HG03460 (cell line): ENCODE measurements around the gene SEBOX.

Source experiments
- ATAC-seq: cut with Tn5 transposase; IDR thresholded peaks from one replicate; pipeline ENCODE4 v1.9.1; 2021; ENCODE audit not compliant: unreplicated experiment

SEBOX gene, protein sequence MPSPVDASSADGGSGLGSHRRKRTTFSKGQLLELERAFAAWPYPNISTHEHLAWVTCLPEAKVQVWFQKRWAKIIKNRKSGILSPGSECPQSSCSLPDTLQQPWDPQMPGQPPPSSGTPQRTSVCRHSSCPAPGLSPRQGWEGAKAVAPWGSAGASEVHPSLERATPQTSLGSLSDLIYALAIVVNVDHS

DNA sequence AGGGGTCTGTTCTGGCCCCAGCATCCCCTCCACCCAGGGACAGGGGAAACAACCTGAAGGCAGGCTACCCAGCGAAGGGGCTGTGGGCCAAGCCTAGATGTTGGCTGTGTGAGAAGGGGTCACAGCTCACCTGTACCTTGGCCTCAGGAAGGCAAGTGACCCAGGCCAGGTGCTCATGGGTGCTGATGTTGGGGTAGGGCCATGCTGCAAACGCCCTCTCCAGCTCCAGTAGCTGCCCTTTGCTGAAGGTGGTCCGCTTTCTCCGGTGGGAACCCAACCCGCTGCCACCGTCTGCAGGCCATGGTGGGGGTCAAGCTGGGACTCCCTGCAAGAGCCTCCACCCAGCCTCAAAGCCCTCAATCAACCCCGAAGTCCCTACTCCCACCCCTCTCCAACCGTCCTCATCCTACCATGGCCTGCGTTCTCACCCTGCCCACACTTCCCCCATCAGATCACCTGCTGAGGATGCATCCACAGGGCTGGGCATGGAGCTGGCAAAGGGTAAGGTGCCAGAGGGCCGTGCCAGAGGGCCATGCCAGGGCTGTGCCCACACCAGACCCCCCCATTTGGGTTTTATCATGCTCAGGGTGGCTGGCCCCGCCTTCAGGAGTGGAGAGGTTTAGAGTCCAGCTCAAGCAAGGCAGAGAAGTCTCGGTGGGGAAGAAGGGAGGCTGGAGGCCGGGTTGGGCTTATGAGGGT, at the start of gene SEBOX:
Gene SEBOX (minus strand): TSS at position 535 of the 699 bp plus-strand sequence. CDS start 48 bp downstream, at position 487.
- no peak for ATAC-seq

DNA sequence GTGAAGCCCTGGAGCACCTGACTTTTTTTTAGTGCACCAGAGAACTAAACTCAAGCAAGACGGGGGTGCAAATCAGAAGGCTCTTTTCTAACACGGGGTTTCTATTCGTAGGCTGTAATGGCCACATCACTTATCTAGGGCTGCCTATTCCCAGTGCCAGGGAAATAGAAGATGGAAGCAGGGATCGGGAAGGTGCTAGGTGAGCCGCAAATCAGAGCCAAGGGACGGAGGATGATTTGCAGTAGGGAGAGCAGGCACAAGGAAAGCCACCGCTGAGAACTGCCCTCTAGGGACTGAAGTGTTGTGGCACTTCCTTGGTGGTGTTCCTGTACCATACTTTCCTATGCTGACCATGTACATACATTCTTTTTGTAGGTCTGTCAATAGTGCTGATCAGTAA, 48.8 kb upstream of the SEBOX start:
- ATAC-seq = no peak

DNA sequence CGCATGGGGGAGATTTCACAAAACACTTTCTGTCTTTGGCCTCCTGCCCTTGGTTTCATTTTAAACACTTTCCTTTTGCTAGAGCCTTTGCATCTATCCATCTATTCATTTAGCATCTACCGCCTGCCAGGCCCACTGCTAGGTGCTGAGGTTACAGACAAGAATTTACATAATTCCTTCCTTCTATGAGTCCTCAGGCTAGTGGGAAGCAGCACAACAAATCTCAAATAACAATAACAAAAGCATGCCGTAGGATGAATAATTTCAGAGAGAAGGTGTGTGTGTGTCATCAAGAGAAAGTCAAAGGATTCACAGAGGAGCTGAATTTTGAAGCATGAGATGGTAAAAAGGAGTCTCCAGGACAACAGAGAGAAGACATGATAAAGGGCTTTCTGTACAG, 47.1 kb upstream of the SEBOX start:
- ATAC-seq = no peak

DNA sequence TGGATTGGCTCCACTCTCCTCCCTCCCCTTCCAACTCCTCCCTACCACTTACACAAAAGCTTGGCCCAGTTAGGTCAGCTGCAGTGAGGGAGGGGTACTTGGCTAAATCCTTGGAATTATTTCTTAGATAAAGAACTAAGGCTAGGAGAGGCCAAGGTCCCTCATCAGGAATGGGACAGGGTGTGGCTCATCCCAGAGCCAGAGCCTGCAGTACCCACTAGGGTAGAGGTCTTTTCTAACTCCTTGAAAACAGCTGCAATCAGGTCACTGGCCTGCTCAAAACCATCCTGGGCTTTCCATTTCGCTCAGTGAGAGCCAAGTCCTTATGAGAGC, 42.9 kb upstream of the SEBOX start:
- no peak for ATAC-seq

DNA sequence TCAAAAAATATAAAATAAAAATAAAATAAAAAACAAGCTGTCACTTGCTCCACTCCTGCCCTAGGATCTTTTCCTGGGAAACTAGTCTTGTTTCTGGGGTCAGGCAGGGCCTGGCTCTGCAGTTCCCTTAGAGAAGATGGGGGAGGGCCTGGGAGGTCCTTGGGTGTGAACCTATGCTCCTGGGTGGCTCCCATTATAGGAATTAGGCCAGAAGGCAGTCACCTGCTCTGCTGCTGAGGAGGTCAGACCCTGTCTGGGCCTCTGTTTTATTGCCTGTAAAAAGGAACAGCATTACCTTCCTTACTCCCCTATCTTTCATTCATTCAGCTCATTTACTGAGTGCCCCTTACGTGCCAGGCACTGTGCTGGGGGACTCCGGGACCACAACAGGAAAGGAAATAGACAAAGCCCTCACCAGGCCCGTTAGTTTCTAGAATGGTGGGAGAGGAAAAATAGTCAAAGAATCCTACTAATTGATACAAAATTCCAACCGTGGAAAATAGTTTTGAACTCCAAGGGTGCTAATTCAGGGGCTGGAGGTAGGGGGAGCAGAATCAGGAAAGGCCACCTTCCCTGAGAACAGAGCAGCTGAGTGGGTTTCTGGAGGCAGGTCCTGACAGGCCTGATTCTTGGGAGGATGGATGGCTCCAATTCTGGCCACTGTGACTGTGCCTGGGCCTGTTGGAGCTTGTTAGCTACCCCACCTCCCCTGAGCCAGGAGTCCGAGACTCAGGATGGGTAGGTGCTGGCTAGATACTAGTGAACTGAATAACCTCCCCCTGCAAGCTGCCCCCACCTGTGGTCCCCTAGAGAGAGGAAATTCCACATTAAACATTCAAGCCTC, 42.4 kb upstream of the SEBOX start:
- ATAC-seq = no peak

DNA sequence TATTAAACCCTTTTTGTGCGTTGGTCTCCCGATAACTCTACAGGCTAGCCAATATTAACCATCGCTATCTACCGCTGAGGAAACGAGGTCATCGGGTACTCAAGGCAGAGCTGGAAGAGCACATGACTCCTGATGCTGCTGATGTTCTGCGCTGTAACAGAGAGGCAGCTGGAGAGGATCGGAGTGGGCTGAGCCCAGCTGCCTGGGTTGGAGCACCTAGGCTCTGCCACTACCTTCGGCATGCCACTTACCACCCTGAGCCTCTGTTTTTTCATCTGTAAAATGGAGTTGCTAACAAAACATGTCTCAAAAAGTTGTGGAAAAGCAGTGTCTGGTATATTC, 41.4 kb upstream of the SEBOX start:
- ATAC-seq = no peak

DNA sequence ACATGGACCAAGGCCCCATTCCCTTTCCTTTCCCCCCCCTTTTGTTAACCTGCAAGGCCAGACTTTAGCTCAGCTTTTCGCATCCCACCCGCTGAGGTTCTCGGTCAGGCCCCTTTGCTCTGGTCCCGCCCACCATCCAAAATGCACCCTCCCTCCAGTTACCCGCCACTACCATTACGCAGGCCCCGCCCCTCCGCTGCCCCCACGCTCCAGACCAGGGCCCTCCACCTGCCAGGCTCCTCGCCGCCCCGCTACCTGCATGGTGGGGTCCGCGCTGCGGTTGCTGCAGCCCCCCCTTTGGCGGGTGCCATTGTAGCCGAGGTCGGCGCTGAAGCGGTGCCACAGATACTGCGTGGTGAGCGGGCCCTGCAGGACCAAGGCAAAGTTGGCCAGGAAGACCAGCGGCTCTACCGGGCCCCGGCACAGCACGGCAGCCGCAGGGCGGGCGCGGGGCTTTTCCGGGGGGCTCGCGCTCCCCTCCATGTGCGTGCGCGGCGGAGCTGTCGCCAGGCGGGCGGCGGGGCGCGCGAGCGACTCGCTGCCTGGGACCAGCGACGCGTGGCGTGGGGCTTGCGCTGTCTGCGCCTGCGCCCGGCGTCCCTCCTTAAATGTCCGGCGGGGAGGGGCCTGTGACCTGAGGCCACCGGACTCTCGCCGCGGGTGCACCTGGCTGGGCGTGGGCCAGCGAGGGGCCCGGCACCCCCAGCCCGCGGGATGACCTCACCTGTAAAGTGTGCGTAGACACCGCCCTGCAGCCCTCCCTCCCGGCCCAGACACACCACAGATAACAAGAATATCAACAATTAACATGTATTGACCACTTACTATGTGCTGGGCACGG, 40.9 kb upstream of the SEBOX start, which contains the start of gene SLC46A1:
Gene SLC46A1 (minus strand): TSS at position 581 of the 841 bp plus-strand sequence. CDS start 98 bp downstream, at position 483.
- peak; percentile 73 for ATAC-seq

DNA sequence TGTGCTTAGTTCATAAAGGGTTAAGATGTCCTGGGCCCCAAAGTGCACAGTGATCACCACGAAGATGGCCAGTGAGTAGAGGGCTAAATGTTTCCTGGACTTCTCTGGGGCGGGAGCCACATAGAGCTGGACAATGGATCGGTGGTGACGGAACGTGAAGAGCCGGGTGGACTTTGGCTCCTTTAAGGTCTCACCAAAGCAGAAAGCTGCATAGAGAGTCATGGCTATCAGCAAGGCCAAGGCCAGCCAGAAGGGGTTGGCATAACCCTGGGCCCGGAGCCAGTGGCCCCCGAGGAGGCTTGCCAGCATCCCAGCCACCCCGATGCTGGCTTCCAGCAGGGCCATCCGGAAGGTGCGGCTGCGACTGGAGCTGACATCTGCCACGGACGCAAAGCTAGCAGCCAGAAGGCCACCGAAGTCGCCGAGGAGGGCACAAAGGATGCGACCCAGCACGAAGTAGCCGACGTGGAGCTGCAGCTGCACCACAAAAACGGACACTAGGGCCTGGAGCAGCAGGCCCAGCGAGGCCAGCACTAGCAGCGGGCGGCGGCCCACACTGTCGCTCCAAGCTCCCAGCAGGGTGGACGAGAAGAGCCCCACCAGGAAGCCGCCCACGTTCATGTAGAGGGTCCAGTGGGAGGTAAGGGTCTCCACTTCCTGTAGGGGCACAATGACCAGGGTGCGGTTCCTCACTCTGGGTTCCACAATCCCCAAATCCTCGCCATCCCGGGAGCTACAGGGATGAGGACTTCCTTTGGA, 40.0 kb upstream of the SEBOX start:
- ATAC-seq = no peak

DNA sequence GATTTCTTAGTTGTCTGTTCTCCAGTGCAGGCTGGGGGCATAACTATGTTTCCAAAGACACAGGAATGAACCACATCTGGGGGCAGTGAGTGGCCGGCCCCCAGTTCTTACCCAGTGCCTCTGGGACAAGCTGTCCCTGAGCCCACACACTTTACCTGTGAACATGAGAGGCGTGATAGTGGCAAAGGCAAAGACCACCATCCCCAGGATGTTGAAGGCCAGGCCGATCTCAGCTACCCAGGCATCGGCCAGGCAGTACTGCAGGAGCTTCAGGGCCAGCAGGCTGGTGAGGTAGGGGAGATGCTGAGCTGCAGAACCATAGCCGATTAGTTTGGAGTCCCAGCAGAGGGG, 39.4 kb upstream of the SEBOX start:
- ATAC-seq = no peak

DNA sequence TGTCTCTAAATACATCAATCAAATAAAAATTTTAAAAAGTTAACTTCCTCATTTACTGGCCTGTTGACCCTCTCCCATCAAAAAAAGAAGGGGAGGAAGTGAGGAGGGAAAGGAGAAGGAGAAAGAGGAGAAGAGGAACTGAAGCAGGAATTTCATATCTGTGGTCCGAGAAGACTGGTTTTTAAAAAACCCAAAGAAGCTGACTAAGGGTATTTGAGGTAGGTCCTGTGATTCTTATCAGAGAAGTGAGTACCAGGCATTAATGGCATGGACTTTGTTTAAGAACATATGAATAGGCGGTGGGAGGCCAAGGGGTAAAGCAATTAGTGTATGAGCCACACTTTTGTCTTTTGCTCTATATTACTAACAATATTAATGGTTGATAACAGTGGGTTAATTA, 39.0 kb upstream of the SEBOX start:
- ATAC-seq = no peak

DNA sequence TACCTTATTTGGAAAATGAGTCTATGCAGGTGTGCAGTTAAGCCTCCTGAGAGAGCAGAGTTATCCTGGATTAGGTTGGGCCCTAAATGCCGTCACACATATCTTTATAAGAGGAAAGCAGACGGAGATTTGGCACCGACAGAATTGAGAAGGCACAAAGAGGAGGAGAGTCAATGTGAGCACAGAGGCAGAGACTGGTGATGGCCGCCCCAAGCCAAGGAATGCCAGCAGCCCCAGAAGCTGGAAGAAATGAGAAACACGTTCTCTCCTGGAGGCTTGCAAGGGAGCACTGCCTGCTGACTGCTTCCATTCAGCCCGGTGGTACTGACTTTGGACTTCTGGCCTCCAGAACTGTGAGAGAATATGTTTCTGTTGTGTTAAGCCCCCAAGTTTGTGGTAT, 37.8 kb upstream of the SEBOX start:
- no peak for ATAC-seq

DNA sequence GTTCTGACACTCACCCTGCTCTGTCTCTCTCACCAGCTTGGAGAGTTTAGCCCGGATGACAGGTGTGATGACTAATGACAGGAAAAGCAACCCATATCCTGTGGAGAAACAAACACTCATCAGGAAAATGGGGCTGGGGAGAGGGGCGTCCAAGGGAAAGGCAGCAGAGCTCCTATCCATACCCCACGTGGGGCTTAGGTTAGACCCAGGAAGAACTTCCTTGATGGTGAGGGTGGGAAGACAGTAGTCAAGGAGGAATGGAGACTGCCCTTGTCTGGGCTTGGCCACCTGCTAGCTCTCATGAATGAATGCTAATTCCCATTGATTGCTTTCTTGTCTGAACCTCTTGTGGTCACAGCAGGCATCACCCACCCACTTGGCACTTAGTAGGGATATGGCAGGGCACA, 37.2 kb upstream of the SEBOX start:
- ATAC-seq = no peak

DNA sequence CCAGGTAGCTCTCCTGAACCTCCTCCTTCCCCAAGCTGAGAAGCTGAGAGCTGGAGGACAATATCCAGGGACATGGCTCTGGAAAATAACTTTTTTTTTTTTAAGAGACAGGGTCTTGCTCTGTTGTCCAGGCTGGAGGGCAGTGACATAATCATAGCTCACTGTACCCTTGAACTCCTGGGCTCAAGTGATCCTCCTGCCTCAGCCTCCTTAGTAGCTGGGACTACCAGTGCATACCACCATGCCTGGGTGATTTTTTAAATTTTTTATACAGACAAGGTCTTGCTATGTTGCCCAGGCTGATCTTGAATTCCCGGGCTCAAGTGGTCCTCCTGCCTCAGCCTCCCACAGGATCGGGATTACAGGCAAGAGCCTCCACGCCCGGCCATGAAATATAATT, 34.8 kb upstream of the SEBOX start:
- no peak for ATAC-seq

DNA sequence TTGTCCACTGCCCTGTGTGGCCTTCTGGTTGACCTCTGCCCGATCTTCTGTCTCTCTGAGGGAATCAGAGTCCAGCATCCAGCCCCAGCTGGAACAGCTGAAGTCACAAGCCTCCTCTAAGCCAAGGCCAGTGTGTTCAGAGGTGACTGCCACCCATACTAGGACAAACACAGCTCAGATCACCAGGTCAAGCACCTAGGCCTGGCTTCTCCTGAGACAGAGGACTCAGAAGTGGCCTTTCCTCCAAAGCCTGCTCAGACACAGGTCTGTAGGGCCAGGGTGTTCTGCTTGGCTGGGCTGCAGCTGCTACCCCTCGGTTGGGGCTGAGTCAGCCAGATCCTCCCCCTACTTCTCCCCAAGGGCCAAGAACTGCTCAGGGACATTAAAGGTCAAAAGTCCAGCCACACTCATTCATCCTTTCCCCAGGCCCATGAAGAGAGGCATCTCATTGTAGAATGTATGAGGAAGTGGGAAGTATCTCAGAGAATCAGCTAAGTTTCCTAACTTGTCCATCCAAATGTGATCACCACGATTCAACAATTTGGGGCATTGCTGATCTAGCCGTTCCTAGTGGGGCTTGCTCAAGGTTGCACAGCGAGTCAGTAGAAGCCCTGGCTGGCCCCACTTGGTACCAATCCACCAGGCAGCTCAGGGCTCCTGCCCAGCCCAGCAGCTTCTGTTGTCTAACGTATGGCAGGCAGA, 33.4 kb upstream of the SEBOX start:
- no peak for ATAC-seq

DNA sequence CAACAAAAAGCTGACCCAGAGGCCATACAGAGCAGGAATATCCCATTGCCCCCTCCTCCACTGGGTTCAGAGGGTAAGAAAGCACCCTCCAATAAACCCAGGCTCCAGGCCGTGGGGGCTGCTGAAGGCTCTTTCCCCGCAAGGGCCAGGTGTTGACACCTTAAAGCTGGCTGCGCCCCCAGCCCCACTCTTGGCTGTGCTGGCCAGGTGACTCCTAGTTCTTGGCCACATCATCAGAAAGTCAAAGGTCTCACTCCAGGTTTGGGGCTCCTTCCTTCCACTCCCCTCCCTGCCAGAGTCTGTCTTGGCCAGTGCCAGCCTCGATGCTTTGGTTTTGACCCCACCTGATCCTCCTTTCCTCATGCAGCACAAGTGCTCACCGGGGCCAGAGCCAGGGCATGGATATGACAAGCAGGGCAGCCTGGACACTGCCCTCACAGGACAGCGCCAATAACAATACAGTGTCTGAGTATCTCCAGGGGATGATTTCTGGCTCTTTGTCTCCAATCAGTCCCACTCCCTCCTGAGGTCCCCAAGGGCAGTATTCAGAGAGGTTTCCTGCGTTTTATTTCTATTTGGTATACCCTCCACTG, 32.8 kb upstream of the SEBOX start:
- ATAC-seq = no peak

DNA sequence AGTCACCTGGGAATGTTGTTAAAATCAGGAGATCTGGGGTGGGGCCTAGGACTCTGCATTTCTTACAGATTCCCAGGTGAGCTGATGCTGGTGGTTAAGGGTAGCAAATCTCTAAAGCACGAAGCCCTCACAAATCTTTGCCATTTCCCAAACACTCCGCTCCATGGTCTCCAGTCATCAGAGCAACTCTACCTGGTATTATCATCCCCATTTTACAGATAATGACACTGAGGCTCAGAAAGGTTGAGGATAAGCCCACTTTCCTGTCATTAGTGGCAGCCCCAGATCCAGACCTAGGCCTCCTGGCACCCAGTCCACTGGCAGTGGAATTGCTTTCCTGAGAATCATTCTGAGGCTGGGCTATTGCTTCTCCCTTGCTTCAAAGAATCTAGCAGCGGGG, 32.3 kb upstream of the SEBOX start:
- ATAC-seq = no peak

DNA sequence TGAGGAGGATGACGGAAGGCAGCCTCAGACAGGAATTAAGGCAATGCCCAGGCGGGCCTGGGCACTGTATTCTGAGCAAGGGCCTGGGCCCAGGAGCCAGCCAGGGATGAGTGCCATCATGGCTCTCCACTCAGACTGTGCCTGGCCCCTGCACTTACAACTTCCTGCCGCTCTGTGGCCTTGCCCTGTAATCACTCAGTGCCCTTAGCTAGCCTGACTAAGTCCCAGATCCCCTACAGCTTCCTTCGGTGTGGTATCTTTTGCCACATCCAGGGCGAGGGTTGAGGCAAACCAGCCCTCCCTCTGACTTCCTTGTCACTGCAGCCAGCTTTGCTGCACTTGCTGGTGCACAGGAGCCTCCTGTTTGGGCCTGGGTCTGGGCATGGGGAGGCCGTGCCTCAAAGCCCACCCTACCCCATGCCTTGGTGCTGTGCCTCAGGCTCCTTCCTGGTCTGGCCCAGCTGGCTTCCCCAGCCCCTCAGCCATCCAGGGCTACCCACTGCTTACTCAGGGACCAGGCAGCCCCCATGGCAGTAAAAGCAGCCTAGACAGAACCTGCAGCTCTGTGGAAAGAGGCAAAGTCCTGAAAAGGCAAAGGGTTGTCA, 31.7 kb upstream of the SEBOX start:
- ATAC-seq = no peak

DNA sequence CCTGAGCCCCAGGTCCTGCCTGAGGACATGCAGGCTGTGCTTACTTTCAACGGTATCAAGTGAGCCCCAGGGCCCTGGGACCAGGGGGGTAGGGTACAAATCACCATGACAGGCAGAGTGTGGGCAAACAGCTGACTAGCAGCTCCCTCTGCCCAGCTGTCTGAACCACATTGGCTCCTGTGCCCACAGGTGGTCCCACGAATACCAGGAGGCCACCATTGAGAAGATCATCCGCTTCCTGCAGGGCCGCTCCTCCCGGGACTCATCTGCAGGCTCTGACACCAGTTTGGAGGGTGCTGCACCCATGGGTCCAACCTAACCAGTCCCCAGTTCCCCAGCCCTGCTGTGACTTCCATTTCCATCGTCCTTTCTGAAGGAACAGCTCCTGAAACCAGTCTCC, 31.0 kb upstream of the SEBOX start:
- no peak for ATAC-seq

DNA sequence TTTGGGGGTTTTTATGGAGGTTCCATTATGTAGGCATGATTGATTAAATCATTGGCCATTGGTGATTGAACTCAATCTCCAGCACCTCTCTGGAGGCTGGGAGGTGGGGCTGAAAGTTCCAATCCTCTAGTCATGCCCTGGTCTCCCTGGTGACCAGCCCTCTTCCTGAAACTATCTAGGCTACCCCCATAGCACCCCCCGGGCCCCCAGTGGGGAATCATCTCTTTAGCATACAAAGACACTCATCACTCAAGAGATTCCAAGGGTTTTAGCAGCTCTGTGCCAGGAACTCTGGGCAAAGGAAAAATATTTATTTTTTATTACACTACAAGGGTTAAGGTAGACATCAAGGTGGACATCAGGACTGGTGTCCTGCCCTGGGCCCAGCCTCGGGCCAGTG, 30.4 kb upstream of the SEBOX start:
- no peak for ATAC-seq
